Stimulated activated CD8-positive, alpha-beta memory T cell treated with anti-CD3 and anti-CD28 coated beads, Interleukin-4, amount 100 ng/mL, for 4 hours (primary cell): ENCODE data around the gene LRP1B.

Experiments
- DNase-seq, 2 donors: peaks; one replicate each; pipeline ENCODE4 v3.0.0-alpha.2; 2020; ENCODE audit warnings: low read depth in 2 of 2, low spot score in 1 of 2

Gene LRP1B

GRCh38 chr2:141601511-141602152, 529.2 kb downstream of the LRP1B start:
- no peak for DNase-seq

GRCh38 chr2:141599721-141600120, 531.1 kb downstream of the LRP1B start:
- no peak for DNase-seq

- no peak for DNase-seq
Measured at GRCh38 chr2:141598982-141599381, 531.8 kb downstream of the LRP1B start.

GRCh38 chr2:141595316-141595920, 535.4 kb downstream of the LRP1B start:
- DNase-seq: no peak

GRCh38 chr2:141591787-141592186, 539.0 kb downstream of the LRP1B start:
- no peak for DNase-seq

- no peak for DNase-seq
Measured at GRCh38 chr2:141590620-141591019, 540.2 kb downstream of the LRP1B start.

- no peak for DNase-seq
Measured at GRCh38 chr2:141589314-141589713, 541.5 kb downstream of the LRP1B start.

- no peak for DNase-seq
Measured at GRCh38 chr2:141586985-141587384, 543.8 kb downstream of the LRP1B start.

- no peak for DNase-seq
Measured at GRCh38 chr2:141582213-141582612, 548.6 kb downstream of the LRP1B start.

GRCh38 chr2:141579071-141579470, 551.7 kb downstream of the LRP1B start:
- DNase-seq: no peak

GRCh38 chr2:141570474-141571131, 560.2 kb downstream of the LRP1B start:
- DNase-seq: no peak

- no peak for DNase-seq
Measured at GRCh38 chr2:141569941-141570340, 560.9 kb downstream of the LRP1B start.

- no peak for DNase-seq
Measured at GRCh38 chr2:141565597-141565996, 565.2 kb downstream of the LRP1B start.

- no peak for DNase-seq
Measured at GRCh38 chr2:141560723-141561122, 570.1 kb downstream of the LRP1B start.

- DNase-seq: no peak
Measured at GRCh38 chr2:141557329-141558095, 573.3 kb downstream of the LRP1B start.

GRCh38 chr2:141555876-141556470, 574.8 kb downstream of the LRP1B start:
- DNase-seq: no peak

- DNase-seq: no peak
Measured at GRCh38 chr2:141554810-141555209, 576.0 kb downstream of the LRP1B start.

GRCh38 chr2:141534666-141535362, 596.0 kb downstream of the LRP1B start:
- DNase-seq: no peak

GRCh38 chr2:141529659-141530058, 601.2 kb downstream of the LRP1B start:
- no peak for DNase-seq

- DNase-seq: no peak
Measured at GRCh38 chr2:141528990-141529389, 601.8 kb downstream of the LRP1B start.

GRCh38 chr2:141526760-141527159, 604.1 kb downstream of the LRP1B start:
- no peak for DNase-seq
